HG03342 (cell line): ENCODE results near the gene ATRNL1.
A peak's percentile ranks its signal among the peaks of the same experiment; 100 is the strongest.
"Not testable (repeated sequence)": the region's sequence is repeated elsewhere in the genome, so short reads cannot be mapped to it uniquely, and the experiment has no call there.

ENCODE experiments used
- ATAC-seq: cut with Tn5 transposase; IDR thresholded peaks from one replicate; pipeline ENCODE4 v1.9.1; 2021; ENCODE audit warnings: mild to moderate bottlenecking, moderate library complexity; ENCODE audit not compliant: unreplicated experiment

ATRNL1 gene

GRCh38 chr10:115209133-115209532 is 116.0 kb downstream of the ATRNL1 start:
- peak; percentile 85 for ATAC-seq

GRCh38 chr10:115214829-115215228 is 121.7 kb downstream of the ATRNL1 start:
- ATAC-seq, result no peak

DNA sequence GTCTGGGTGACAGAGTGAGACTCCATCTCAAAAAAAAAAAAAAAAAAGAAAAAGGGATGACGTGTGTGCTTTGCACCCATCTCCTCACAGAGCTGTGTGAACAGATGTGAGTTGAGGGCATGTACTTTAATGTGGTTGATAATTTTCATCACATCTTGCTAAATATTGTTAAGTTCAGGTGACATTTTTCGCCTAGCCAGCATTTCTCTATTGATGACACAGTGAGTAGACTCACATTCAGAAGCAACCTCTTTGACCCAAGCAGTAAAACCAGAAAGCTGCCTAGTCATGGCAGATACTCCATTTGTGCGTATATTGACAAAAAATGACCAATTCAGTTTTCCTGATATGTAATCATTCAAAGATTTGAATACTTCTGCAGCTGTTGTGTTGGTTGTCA is 126.0 kb downstream of the ATRNL1 start:
- no peak for ATAC-seq

- ATAC-seq, result no peak
Observed at GRCh38 chr10:115222039-115222438, 128.9 kb downstream of the ATRNL1 start.

- no peak for ATAC-seq
Observed at GRCh38 chr10:115239761-115240160, 146.6 kb downstream of the ATRNL1 start.

DNA sequence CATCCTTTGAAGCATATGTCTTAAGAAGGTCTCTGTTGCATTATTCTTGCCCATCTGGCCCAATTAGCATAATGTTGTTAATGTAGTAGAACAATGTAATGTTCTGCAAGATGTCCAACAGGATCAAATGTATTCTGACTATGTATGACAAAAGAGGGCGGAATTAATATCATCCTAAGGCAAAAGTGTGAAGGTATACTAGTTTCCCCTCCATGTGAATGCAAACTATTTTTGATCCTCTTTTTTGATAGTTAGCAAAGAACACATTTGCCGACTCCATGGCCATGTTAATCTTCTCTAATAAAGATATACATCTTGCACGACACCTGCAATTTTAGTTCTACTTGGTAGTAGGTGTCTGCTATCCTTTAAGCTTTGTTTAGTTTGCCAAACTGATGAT is 157.6 kb downstream of the ATRNL1 start:
- ATAC-seq, result no peak

- not testable (repeated sequence) for ATAC-seq
Observed at GRCh38 chr10:115253765-115254164, 160.6 kb downstream of the ATRNL1 start.

GRCh38 chr10:115272482-115272881 is 179.3 kb downstream of the ATRNL1 start:
- ATAC-seq, result no peak

GRCh38 chr10:115278294-115278693 is 185.1 kb downstream of the ATRNL1 start:
- peak; percentile 44 for ATAC-seq

- no peak for ATAC-seq
Observed at GRCh38 chr10:115295213-115295805, 202.1 kb downstream of the ATRNL1 start.

DNA sequence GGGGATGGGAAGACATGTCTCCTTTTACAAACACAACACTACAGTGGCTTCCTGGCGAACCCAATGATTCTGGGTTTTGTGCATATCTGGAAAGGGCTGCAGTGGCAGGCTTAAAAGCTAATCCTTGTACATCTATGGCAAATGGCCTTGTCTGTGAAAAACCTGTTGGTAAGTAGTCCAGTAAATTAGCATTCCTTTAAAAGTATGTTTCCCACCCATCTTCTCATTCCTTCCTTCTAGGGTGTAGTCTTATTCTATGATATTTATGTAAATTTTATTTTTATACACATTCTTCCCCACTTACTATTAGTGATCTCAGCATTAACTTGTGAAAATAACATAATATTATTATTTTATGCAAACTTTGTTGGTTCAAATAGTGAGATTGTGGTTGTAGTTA is 206.9 kb downstream of the ATRNL1 start:
- no peak for ATAC-seq

DNA sequence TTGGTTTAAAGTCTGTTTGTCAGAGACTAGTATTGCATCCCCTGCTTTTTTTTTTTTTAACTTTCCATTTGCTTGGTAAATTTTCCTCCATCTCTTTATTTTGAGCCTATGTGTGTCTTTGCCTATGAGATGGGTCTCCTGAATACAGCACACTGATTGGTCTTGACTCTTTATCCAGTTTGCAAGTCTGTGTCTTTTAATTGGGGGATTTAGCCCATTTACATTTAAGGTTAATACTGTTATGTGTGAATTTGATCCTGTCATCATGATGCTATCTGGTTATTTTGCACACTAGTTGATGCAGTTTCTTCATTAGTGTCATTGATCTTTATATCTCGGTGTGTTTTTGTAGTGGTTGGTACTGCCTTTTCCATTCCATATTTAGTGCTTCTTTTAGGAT is 226.5 kb downstream of the ATRNL1 start:
- not testable (repeated sequence) for ATAC-seq

DNA sequence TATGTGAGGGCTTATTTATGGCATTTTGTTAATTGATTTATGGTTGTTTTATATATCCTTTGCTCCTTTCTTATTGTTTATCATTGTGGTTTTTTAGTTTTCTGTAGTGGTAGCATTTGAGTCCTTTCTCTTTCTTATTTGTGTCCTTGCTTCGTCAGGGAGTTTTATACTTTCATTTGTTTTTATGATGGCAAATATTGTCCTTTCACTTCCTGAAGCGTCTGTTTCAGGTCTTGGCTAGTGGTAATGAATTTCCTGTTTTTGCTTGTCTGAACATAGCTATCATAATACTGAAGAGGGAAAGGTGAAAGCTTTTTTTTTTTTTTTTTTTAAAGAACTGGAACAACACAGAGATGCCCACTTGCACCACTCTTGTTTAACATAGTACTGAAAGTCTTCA is 228.2 kb downstream of the ATRNL1 start:
- peak; percentile 88 for ATAC-seq

DNA sequence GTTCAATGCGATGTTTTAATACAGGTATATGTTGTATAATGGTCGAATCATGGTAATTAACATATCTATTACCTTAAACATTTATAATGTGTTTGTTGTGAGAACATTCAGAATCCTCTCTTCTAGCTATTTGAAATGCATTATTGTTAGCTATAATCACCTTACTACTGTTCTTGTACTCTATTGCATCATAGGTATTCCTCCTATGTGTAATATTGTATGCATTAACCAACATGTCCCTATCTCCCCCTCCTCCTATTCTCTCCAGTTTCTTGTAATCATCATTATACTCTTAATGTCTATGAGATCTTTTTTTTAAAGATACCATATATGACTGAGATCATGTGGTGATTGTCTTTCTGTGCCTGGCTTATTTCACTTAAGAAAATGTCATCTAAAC is 235.2 kb downstream of the ATRNL1 start:
- no peak for ATAC-seq

DNA sequence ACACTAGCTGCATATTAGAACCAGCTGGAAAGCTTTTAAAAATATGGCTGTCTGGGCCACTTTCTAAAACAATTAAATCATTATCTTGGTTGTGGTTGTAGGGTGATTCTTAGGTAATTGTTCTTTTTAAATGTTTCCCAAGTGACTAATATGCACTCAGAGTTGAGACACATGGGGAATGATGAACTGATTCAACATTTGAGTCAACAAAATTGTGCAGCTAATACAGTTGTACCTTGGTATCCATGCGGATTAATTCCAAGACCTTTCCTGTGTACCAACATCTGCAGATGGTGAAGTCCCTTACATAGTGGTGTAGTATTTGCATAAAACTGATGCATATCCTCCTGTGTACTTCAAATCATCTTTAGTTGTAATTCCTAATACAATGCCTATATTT is 242.2 kb downstream of the ATRNL1 start:
- ATAC-seq, result no peak

- peak; percentile 92 for ATAC-seq
Observed at GRCh38 chr10:115355162-115355760, 262.1 kb downstream of the ATRNL1 start.

- ATAC-seq, result not testable (repeated sequence)
Observed at GRCh38 chr10:115367920-115368319, 274.8 kb downstream of the ATRNL1 start.

DNA sequence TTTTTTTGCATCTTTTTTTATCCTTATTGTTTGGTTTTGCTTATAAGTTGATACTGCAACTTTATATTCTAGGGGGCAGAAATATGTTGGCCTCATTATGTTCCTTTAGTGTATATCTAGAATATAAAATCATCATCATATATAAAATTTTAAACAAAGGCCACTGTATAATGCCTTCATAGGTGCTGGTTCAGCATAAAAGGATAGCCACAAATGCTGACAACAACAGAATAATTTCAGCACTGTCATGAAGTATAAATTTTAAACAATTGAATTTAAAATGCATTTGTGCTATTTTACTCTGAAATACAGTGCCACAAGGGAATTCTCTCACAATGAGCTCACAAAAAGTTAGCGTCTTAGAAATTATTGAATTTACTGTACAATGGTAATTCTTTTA is 285.9 kb downstream of the ATRNL1 start:
- ATAC-seq, result no peak

GRCh38 chr10:115384665-115385064 is 291.5 kb downstream of the ATRNL1 start:
- no peak for ATAC-seq

GRCh38 chr10:115390607-115391006 is 297.4 kb downstream of the ATRNL1 start:
- ATAC-seq, result no peak

DNA sequence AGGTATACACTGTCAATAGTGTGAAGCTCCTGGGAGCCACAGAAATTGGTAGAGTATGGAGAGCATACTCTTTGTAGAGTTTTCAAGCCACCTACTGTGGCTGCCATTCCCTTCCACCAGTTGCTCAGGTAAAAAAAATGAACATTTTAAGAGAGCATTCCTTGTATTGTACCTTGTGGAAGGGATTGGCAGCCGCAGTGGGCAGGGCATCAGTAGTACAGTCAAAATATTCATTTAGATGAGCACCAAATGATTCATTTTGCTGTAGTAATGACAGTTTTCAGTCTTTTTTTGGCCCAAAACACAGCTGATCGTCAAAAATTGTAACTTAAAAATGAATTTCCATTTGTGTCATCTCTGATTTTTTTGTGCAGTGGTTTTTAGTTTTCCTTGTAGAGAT is 304.9 kb downstream of the ATRNL1 start:
- no peak for ATAC-seq

- no peak for ATAC-seq
Observed at GRCh38 chr10:115402699-115403098, 309.5 kb downstream of the ATRNL1 start.

DNA sequence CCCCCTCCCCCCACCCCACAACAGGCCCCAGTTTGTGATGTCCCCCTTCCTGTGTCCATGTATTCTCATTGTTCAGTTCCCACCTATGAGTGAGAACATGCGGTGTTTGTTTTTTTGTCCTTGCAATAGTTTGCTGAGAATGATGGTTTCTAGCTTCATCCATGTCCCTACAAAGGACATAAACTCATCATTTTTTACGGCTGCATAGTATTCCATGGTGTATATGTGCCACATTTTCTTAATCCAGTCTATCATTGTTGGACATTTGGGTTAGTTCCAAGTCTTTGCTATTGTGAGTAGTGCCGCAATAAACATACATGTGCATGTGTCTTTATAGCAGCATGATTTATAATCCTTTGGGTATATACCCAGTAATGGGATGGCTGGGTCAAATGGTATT is 312.7 kb downstream of the ATRNL1 start:
- ATAC-seq, result not testable (repeated sequence)
